Neural cell (in vitro differentiated cells): ENCODE results near the gene CST9L. TPM values are rescaled to one million over a fixed set of nuclear protein-coding genes. Genes with fewer than 3 reads are reported as not detected.

Source experiments
- H2AFZ ChIP-seq: fragments of 200-600, 300-800 bp; sonication (generic), shearing (Covaris generic); 2 replicates; pipeline ENCODE4 v1.6.0; 2014; ENCODE audit warnings: low read depth, mild to moderate bottlenecking, antibody characterized with exemption, low read length, moderate library complexity
- H3F3A ChIP-seq: fragments of 200-600 bp; shearing (Covaris generic); 2 replicates; pipeline ENCODE4 v1.6.1; 2016; ENCODE audit warnings: mild to moderate bottlenecking, moderate library complexity, mixed read lengths, antibody characterized with exemption, low read length; ENCODE audit not compliant: insufficient read depth, poor library complexity, severe bottlenecking
- H3K27ac ChIP-seq: fragments of 200-600, 300-800 bp; sonication (generic), shearing (Covaris generic); 2 replicates; pipeline ENCODE4 v1.5.1; 2014; ENCODE audit warnings: mild to moderate bottlenecking, low read length, moderate library complexity
- H3K27me3 ChIP-seq: fragments of 300-800, 200-600 bp; sonication (generic), shearing (Covaris generic); 2 replicates; pipeline ENCODE4 v1.6.0; 2014; ENCODE audit warnings: mild to moderate bottlenecking, low read depth, low read length, moderate library complexity; ENCODE audit not compliant: insufficient read depth
- H3K36me3 ChIP-seq: fragments of 300-800, 200-600 bp; sonication (generic), shearing (Covaris generic); 2 replicates; pipeline ENCODE4 v1.5.1; 2014; ENCODE audit warnings: mild to moderate bottlenecking, antibody characterized with exemption, low read length, moderate library complexity; ENCODE audit not compliant: insufficient read depth
- H3K4me2 ChIP-seq: fragments of 300-800, 200-600 bp; sonication (generic), shearing (Covaris generic); 2 replicates; pipeline ENCODE4 v1.6.0; 2014; ENCODE audit warnings: mild to moderate bottlenecking, low read length
- H3K4me3 ChIP-seq: fragments of 300-800, 200-600 bp; sonication (generic), shearing (Covaris generic); 2 replicates; pipeline ENCODE4 v1.5.1; 2014; ENCODE audit warnings: mild to moderate bottlenecking, low read length, moderate library complexity
- H3K79me2 ChIP-seq: fragments of 200-600 bp; shearing (Covaris generic); replicated peaks from 2 replicates; pipeline ENCODE4 v1.6.0; 2014; ENCODE audit warnings: mild to moderate bottlenecking, low read length, moderate library complexity; ENCODE audit not compliant: insufficient read depth
- H3K9ac ChIP-seq: fragments of 300-800, 200-600 bp; sonication (generic), shearing (Covaris generic); 2 replicates; pipeline ENCODE4 v1.6.1; 2016; ENCODE audit warnings: mild to moderate bottlenecking, low read length, mixed read lengths
- H3K9me2 ChIP-seq: fragments of 200-600 bp; shearing (Covaris generic); 2 replicates; pipeline ENCODE4 v1.6.1; 2016; ENCODE audit warnings: mild to moderate bottlenecking, low read length, mixed read lengths; ENCODE audit not compliant: insufficient read depth
- H3K9me3 ChIP-seq: fragments of 200-600, 300-800 bp; sonication (generic), shearing (Covaris generic); 2 replicates; pipeline ENCODE4 v1.6.1; 2016; ENCODE audit warnings: mild to moderate bottlenecking, mixed run types, low read length, moderate library complexity, mixed read lengths
- H4K20me1 ChIP-seq: fragments of 200-600 bp; shearing (Covaris generic); 2 replicates; pipeline ENCODE4 v1.6.1; 2016; ENCODE audit warnings: mild to moderate bottlenecking, mixed run types; ENCODE audit not compliant: insufficient read depth
- EP300 ChIP-seq: fragments of 450-650 bp; conservative IDR thresholded peaks from 2 replicates; pipeline ENCODE4 v1.6.1; 2014; ENCODE audit warnings: antibody characterized with exemption, mild to moderate bottlenecking, moderate library complexity; ENCODE audit not compliant: poor library complexity, severe bottlenecking
- EZH2 ChIP-seq: fragments of 200-600, 300-800 bp; shearing (Covaris generic), sonication (generic); IDR thresholded peaks from 2 replicates; pipeline ENCODE4 v1.6.1; 2014; ENCODE audit warnings: antibody characterized with exemption, low read length, borderline replicate concordance, mild to moderate bottlenecking; ENCODE audit not compliant: insufficient read depth, poor library complexity, severe bottlenecking
- MXI1 ChIP-seq: fragments of 450-650 bp; conservative IDR thresholded peaks from 2 replicates; pipeline ENCODE4 v1.6.1; 2014; ENCODE audit warnings: antibody characterized with exemption, mild to moderate bottlenecking; ENCODE audit not compliant: poor library complexity, severe bottlenecking
- POLR2AphosphoS5 ChIP-seq: IDR thresholded peaks from 2 replicates; pipeline ENCODE4 v1.6.1; 2012
- RAD21 ChIP-seq: fragments of 450-650 bp; conservative IDR thresholded peaks from 2 replicates; pipeline ENCODE4 v1.6.1; 2014; ENCODE audit warnings: antibody characterized with exemption, mild to moderate bottlenecking, moderate library complexity
- SMC3 ChIP-seq: fragments of 450-650 bp; conservative IDR thresholded peaks from 2 replicates; pipeline ENCODE4 v1.6.1; 2014; ENCODE audit warnings: antibody characterized with exemption, mild to moderate bottlenecking, moderate library complexity; ENCODE audit not compliant: poor library complexity
- TAF1 ChIP-seq: IDR thresholded peaks from 2 replicates; pipeline ENCODE4 v1.6.1; 2012; ENCODE audit warnings: low read depth
- polyA plus RNA-seq: library from polyadenylated mRNA; depleted of rRNA; stranded (reverse); fragments of >200 nt; gene quantifications from 2 replicates; pipeline ENCODE4 v1.2.3, GENCODE V29; 2014
- TF ChIP-seq, protein P1 (sequence below): IDR thresholded peaks from 2 replicates; pipeline ENCODE4 v1.6.1; 2012; ENCODE audit warnings: borderline replicate concordance
- TF ChIP-seq, protein P2 (sequence below): fragments of 450-650 bp; IDR thresholded peaks from 2 replicates; pipeline ENCODE4 v1.5.1; 2014; ENCODE audit warnings: antibody characterized with exemption, mild to moderate bottlenecking, moderate library complexity; ENCODE audit not compliant: poor library complexity, severe bottlenecking

Gene CST9L
- polyA plus RNA-seq, 1 donor from 2014 or later, result not detected

- Histone ChIP-seq H3F3A (no peaks in the 10 kb centered on the region), H3K27ac (no peak overlapping the region), H2AFZ (no peak overlapping the region)
Observed at GRCh38 chr20:23613676-23614075, 45.4 kb upstream of the CST9L start.

GRCh38 chr20:23612396-23612795, 44.1 kb upstream of the CST9L start:
- Histone ChIP-seq H4K20me1 (no peaks in the 10 kb centered on the region), H3K9me2 (no peaks in the 10 kb centered on the region), H3K79me2 (no peaks in the 10 kb centered on the region), H2AFZ (no peak overlapping the region), H3K4me2 (no peak overlapping the region), H3F3A (no peaks in the 10 kb centered on the region), H3K4me3 (no peak overlapping the region), H3K9ac (no peak overlapping the region), H3K27me3 (no peaks in the 10 kb centered on the region), H3K36me3 (no peaks in the 10 kb centered on the region), H3K27ac (no peak overlapping the region), H3K9me3 (no peaks in the 10 kb centered on the region)
- no peak for TF ChIP-seq EP300
- TF ChIP-seq RAD21, result no peak
- no peak for TF ChIP-seq POLR2AphosphoS5
- no peak for TF ChIP-seq TAF1
- TF ChIP-seq, protein P1, sequence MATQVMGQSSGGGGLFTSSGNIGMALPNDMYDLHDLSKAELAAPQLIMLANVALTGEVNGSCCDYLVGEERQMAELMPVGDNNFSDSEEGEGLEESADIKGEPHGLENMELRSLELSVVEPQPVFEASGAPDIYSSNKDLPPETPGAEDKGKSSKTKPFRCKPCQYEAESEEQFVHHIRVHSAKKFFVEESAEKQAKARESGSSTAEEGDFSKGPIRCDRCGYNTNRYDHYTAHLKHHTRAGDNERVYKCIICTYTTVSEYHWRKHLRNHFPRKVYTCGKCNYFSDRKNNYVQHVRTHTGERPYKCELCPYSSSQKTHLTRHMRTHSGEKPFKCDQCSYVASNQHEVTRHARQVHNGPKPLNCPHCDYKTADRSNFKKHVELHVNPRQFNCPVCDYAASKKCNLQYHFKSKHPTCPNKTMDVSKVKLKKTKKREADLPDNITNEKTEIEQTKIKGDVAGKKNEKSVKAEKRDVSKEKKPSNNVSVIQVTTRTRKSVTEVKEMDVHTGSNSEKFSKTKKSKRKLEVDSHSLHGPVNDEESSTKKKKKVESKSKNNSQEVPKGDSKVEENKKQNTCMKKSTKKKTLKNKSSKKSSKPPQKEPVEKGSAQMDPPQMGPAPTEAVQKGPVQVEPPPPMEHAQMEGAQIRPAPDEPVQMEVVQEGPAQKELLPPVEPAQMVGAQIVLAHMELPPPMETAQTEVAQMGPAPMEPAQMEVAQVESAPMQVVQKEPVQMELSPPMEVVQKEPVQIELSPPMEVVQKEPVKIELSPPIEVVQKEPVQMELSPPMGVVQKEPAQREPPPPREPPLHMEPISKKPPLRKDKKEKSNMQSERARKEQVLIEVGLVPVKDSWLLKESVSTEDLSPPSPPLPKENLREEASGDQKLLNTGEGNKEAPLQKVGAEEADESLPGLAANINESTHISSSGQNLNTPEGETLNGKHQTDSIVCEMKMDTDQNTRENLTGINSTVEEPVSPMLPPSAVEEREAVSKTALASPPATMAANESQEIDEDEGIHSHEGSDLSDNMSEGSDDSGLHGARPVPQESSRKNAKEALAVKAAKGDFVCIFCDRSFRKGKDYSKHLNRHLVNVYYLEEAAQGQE, result no peak
- TF ChIP-seq, protein P2, sequence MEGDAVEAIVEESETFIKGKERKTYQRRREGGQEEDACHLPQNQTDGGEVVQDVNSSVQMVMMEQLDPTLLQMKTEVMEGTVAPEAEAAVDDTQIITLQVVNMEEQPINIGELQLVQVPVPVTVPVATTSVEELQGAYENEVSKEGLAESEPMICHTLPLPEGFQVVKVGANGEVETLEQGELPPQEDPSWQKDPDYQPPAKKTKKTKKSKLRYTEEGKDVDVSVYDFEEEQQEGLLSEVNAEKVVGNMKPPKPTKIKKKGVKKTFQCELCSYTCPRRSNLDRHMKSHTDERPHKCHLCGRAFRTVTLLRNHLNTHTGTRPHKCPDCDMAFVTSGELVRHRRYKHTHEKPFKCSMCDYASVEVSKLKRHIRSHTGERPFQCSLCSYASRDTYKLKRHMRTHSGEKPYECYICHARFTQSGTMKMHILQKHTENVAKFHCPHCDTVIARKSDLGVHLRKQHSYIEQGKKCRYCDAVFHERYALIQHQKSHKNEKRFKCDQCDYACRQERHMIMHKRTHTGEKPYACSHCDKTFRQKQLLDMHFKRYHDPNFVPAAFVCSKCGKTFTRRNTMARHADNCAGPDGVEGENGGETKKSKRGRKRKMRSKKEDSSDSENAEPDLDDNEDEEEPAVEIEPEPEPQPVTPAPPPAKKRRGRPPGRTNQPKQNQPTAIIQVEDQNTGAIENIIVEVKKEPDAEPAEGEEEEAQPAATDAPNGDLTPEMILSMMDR, result no peak
- no peak for TF ChIP-seq EZH2
- no peak for TF ChIP-seq SMC3
- TF ChIP-seq MXI1, result no peak

More at GRCh38 chr20:23613676-23614075, 45.4 kb upstream of the CST9L start:
- Histone ChIP-seq H3K79me2 (no peaks in the 10 kb centered on the region), H3K9me3 (no peaks in the 10 kb centered on the region), H3K27me3 (no peaks in the 10 kb centered on the region), H4K20me1 (no peaks in the 10 kb centered on the region), H3K36me3 (no peaks in the 10 kb centered on the region), H3K9me2 (no peaks in the 10 kb centered on the region), H3K4me2 (no peak overlapping the region), H3K4me3 (no peak overlapping the region), H3K9ac (no peak overlapping the region)
- TF ChIP-seq MXI1 (no peak), EP300 (no peak), RAD21 (no peak), EZH2 (no peak), SMC3 (no peak), POLR2AphosphoS5 (no peak), TAF1 (no peak)
- TF ChIP-seq, protein P1, result no peak
- TF ChIP-seq, protein P2, result no peak
